Neural cell (in vitro differentiated cells): ENCODE data around the gene UBA1.

Experiments
- CTCF ChIP-seq: fragments of 450-650 bp; IDR thresholded peaks from 2 replicates; pipeline ENCODE4 v1.5.1; 2014; ENCODE audit warnings: antibody characterized with exemption, mild to moderate bottlenecking, moderate library complexity; ENCODE audit not compliant: poor library complexity, severe bottlenecking
- TAF1 ChIP-seq: IDR thresholded peaks from 2 replicates; pipeline ENCODE4 v1.6.1; 2012; ENCODE audit warnings: low read depth

- TF ChIP-seq CTCF (no peak), TAF1 (no peak)
These were observed 3.0 kb upstream of the UBA1 start for GRCh38 chrX:47190445-47191269.
